ENCODE data around the gene PHF2.

PHF2 gene

GRCh38 chr9:93576258-93577077, at the start of gene PHF2:
TSS of gene PHF2 (plus strand) at chr9:93576584. CDS start at chr9:93576774, 190 bp downstream.
- DNase-seq (ENCODE audit: low read depth in 2 of 2), result no peak

DNA sequence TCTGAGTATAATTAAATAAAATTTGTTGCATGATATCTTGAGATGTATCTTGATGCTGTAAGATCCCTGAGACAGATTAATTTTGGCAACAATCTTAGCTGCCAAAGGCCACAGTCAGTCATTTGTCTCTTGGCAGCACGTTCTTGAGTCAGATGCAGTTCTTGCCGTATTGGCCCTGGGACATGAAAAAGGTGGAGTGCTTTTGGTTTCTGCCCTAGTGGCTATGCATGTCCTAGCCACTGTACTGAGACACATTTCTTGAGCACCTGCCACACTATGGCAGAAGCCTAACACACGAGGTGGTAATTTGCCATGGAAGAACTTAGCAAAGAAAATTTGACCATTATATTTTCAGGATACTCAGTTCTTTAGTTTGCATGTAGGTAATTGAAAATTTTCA, 45.0 kb upstream of the PHF2 start:
- DNase-seq (ENCODE audit: low read depth in 2 of 2), result no peak

DNA sequence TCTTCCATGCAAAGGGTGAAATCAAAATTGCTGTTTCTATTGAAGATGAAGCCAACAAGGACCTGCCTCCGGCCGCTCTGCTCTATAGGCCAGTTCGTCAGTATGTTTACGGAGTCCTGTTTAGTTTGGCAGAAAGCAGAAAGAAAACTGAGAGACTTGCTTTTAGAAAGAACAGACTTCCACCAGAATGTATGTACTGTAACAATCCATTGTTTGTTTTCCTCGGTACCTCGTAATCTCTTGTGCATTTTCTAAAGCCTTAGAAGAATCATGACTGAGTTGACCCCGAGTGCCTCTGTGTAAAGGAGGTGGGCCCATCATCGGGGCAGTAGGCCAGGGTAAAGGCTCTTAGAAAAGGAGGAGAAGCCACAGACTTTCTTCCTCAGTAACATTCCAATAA, 44.2 kb upstream of the PHF2 start:
- no peak for DNase-seq (ENCODE audit: low read depth in 2 of 2)

- no peak for DNase-seq (ENCODE audit: low read depth in 2 of 2)
Measured at GRCh38 chr9:93533863-93534262, 42.5 kb upstream of the PHF2 start.

DNA sequence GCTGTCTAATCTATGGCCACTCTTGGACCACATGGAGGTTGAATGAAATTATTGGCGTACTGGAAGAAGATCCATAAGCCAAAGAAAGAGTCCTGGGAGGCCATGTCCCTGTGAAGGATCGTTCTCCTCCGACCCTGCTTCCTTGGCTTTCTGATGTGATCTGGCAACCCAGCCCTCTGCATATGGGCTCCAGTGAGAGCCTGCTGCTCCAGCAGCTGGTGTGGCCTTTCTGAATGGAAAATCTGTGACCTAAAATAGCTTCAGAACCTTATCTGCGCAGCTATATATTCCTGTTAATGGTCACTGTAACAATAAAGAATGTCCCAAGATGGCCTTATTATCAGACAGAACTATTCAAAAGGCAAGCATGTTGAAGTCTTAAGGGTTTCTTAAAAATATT, 40.2 kb upstream of the PHF2 start:
- no peak for DNase-seq (ENCODE audit: low read depth in 2 of 2)

- no peak for DNase-seq (ENCODE audit: low read depth in 2 of 2)
Measured at GRCh38 chr9:93536874-93537273, 39.5 kb upstream of the PHF2 start.

GRCh38 chr9:93540305-93540704, 36.1 kb upstream of the PHF2 start:
- no peak for DNase-seq (ENCODE audit: low read depth in 2 of 2)

DNA sequence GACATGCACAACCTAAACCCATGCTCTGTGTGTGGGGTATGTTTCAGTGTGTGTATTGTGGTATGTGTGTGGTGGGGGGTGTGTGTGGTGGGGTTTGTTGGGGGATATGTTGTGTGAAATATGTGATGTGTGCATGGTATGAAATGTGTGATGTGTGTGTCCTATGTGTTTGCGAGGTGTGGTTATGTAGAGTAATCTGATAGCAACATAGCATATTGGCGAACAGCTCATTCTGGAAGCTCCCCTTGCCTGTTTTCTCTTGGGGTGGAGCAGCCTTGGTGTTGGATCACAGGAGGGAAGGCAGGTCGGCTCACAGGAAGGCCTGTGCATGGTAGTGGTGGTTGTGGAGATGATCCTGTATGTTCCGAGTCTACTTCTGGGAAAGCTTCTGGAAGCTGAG, 35.4 kb upstream of the PHF2 start:
- DNase-seq (ENCODE audit: low read depth in 2 of 2), result no peak

DNA sequence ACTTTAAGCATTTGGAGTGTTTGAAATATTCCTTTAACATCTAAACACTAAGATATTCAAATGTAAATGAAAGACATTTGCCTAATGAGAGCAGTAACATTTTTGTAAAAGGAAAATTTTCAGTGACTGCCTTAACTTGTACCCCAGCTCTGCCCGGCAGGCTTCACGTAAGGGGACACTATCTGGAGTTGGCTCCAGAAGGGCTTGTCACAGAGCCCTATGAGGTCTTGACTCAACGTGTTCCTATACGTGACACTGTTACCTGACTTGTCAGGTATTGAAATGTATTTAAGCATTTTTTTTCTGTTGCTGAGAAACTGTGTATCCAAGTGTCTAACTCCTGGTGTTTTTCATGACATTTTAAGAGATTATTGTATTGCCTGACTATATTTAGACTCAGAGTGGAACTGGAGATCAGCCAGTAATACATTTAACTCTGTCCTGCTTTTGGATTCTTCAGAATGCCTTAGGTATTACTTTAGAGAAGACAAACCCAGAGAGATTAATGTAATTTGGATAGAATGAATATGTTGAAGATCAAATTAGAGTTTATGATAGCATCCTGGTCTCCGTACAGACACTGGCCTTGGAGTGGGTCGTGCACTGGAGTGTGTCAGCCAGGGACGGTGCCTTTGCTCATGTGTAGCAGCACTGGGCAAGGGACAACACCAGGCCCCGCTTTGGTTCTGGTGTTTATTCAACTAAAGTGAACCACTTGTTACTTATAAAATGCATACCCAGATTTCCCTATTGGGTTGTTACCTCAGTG, 34.6 kb upstream of the PHF2 start:
- no peak for DNase-seq (ENCODE audit: low read depth in 2 of 2)

GRCh38 chr9:93543117-93543516, 33.3 kb upstream of the PHF2 start:
- no peak for DNase-seq (ENCODE audit: low read depth in 2 of 2)

GRCh38 chr9:93546356-93546755, 30.0 kb upstream of the PHF2 start:
- no peak for DNase-seq (ENCODE audit: low read depth in 2 of 2)

- no peak for DNase-seq (ENCODE audit: low read depth in 2 of 2)
Measured at GRCh38 chr9:93549611-93550010, 26.8 kb upstream of the PHF2 start.

- DNase-seq (ENCODE audit: low read depth in 2 of 2), result no peak
Measured at GRCh38 chr9:93552923-93553322, 23.5 kb upstream of the PHF2 start.

GRCh38 chr9:93555370-93555769, 21.0 kb upstream of the PHF2 start:
- DNase-seq (ENCODE audit: low read depth in 2 of 2), result no peak

DNA sequence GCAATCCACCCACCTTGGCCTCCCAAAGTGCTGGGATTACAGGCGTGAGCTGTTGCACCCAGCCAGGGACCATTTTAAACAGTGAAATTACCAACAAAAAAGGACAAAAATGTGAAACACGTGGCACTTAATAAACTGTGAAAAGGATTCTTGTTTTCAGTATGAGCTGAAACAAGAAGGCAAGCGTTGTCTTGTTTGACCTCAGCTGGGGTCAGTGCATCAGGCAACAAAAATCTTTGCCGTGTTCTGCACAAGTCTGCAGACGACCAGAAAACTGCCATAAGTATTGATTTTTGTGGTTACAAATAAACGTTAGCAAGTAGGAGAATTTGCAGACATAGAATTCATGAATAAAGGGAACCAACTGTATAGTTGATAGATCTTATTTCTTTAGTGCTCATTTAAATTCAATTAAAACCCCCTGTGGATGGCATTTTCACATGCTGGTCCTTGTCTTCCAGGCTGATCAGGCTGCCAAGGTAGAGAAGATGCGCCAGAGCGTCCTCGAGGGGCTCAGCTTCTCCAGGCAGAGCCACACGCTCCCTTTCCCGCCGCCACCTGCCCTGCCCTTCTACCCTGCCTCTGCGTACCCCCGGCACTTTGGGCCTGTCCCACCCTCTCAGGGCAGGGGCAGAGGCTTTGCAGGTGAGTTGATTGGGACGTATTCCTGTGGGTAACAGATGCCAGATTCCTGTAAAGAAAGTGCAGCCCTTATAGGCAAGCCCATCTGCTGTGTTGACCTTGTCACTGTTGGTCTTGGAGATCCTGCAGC, 18.8 kb upstream of the PHF2 start:
- DNase-seq (ENCODE audit: low read depth in 2 of 2), result no peak

DNA sequence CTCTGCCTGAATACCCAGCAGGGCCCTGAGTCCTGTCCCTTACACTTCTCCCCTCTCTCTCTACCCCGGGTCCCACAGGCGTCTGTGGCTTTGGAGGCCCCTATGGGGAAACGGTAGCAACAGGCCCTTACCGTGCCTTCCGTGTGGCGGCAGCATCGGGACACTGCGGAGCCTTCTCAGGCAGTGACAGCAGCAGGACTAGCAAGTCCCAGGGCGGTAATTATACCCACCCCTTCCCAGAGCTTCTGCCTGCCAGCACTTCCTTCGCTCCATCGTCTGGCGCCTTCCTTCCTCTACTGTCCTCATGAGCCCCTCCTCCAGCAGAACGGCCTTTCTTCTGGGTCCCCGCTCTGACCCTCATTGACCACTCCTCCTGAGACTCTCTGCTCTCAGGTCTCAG, 17.9 kb upstream of the PHF2 start:
- no peak for DNase-seq (ENCODE audit: low read depth in 2 of 2)

GRCh38 chr9:93560991-93561390, 15.4 kb upstream of the PHF2 start:
- no peak for DNase-seq (ENCODE audit: low read depth in 2 of 2)

- DNase-seq (ENCODE audit: low read depth in 2 of 2), result no peak
Measured at GRCh38 chr9:93562157-93562556, 14.2 kb upstream of the PHF2 start.

- no peak for DNase-seq (ENCODE audit: low read depth in 2 of 2)
Measured at GRCh38 chr9:93565089-93565488, 11.3 kb upstream of the PHF2 start.

DNA sequence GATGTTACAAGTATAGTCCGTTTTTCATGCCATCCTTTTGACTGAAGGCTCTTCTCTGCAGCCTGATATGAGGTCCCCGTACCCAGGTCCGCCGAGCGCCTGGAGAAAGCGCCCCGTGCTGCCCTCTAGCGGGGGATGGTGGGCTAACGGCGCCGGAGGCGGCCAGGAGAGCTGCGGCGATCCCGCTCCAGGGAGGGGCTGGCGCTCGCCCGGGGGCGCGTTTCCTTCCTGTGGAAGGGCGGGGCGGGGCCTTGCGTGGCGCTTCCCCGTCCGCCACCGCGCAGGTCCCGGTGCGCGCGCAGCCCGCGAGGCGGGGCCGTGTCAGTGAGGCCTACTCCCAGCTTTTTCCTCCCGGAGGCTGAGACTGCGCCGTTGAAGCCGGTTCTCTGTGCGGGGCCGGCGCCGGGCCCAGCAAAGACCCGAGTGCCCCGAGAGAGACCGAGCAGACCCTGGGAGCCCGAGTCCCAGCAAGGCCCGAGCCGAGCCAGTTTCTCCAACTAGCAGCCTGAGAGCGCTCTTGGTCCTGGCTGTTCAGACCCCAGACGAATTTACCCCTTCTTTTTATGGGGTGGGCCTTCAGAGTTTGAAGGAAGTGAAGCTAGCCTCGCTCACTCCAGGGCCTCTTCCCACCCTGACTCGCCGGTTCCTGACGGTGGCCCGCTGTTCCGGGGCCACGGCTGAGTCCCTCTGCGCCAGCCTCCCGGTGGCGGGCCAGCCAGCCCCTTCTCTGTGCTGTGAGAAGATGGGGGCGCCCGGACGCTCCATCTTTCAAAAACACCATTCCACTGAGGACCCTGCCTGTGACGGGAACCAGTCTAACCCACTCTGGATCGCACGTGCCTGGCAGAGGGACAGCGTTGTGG, 9.7 kb upstream of the PHF2 start:
- DNase-seq (ENCODE audit: low read depth in 2 of 2), result peak; percentile 91

GRCh38 chr9:93567271-93567959, 9.0 kb upstream of the PHF2 start:
- DNase-seq (ENCODE audit: low read depth in 2 of 2), result no peak

Measured in fibroblast of skin of left quadriceps (primary cell).